HG02642 (cell line): ENCODE data around the gene KLKB1.
"Not testable (repeated sequence)": the region's sequence is repeated elsewhere in the genome, so short reads cannot be mapped to it uniquely, and the experiment has no call there.

Experiments
- ATAC-seq: cut with Tn5 transposase; IDR thresholded peaks from one replicate; pipeline ENCODE4 v1.9.1; 2021; ENCODE audit warnings: mild to moderate bottlenecking; ENCODE audit not compliant: unreplicated experiment, poor library complexity

KLKB1 gene

GRCh38 chr4:186225848-186226247, 1.5 kb upstream of the KLKB1 start:
- ATAC-seq, result no peak

DNA sequence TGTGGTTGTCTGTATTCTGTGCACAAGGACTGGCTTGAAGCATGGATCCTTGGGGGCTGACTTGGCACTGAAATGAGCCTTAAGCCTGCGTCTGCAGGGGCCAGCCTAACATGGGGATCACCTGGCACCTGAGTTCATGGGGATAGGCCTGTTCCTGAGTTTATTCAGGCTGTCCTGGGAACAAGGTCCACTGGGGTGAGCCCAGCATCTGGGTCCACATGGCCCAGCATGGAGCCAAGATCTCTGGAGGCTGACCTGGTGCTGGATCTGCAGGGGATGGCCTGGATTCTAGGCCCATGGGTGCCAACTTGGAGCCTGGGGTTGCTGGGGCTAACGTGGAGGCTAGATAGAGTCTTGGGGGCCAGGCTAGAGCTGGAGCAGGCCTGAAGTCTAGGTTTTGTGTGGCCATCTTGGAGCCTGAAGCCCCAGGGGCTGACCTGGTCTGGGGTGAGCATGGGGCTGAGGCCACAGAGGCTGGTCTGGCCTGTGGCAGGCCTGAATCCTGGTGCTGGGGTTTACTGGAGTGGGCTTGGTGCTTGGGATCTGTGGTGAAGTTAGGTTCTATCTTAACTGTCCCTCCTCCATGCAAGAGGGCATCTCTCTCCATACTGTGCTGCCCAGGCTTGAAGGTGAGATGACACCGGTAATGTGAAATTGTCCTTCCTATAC, 652 bp upstream of the KLKB1 start:
- ATAC-seq, result no peak

GRCh38 chr4:186227744-186228513, 622 bp downstream of the KLKB1 start:
- no peak for ATAC-seq

DNA sequence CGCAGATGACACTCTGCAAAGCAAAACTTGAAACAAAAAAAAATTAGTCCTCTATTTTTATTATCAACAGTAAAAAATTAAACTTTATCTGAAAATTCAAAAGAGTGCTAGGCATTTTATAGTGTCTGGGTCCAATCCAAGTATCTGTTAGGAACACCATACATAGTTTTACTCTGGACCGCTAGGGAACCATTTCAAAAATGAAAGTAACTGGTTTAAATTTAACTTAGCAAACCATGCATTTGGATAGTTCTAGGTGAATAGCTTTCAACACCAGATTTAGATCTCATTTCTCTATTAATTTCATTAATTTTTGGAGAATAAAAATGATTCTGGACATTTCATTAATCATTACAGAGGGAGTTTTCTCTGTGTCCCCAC, 1.2 kb downstream of the KLKB1 start:
- ATAC-seq, result no peak

DNA sequence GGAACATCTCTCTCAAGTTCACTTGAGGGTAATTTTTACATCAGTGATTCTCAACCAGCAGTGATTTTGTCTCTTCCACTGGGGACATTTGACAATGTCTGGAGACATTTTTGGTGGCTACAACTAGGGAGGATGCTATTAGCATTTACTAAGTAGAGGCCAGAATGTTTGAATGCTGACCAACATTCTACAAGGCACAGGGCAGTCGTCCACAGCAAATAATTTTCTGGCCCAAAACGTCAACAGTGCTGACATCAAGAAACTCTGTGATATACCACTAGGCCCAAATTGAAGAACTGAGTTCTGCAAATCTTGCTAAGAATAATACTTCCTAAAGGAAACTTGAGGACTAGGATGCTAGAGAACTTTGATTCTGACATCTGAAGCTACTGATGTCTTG, 7.1 kb downstream of the KLKB1 start:
- ATAC-seq, result no peak

DNA sequence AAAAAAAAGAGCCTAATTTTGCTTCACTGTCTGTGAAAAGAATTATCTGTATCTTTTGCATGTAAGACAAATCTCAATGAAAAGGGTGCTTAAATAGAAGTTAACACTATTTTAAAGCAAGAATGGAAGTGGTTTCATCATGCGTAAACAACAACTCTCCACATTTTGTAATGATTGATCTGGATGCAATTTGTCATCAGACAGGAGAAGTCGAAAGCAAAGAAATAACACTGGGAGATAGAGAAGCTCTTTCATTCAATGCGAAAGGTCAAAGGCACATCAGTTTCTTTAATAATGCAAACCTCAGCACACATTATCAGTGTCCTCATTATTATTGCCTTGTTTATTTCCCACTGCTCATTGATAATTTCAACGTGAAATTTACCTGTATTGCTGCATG, 8.8 kb downstream of the KLKB1 start:
- no peak for ATAC-seq

- ATAC-seq, result no peak
Observed at GRCh38 chr4:186240452-186240847, 13.1 kb downstream of the KLKB1 start.

- ATAC-seq, result no peak
Observed at GRCh38 chr4:186240848-186241491, 13.7 kb downstream of the KLKB1 start.

DNA sequence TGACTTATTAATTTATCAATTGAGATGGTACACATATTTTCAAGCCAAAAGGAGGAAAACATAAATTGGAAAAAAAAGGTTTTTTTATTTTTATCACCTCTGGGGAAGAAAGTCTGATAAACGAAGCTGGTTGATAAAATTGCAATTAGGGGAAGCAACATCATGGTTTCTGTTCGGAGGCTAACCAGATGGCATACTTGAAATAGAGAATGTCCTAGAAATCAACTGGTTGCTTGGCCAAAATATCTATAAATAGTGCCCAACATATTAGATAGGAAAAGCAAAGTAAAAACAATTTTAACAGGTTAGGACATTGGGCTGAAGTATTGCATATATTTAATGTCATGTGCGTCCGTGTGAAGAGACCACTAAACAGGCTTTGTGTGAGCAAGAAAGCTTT, 14.3 kb downstream of the KLKB1 start:
- ATAC-seq, result no peak

DNA sequence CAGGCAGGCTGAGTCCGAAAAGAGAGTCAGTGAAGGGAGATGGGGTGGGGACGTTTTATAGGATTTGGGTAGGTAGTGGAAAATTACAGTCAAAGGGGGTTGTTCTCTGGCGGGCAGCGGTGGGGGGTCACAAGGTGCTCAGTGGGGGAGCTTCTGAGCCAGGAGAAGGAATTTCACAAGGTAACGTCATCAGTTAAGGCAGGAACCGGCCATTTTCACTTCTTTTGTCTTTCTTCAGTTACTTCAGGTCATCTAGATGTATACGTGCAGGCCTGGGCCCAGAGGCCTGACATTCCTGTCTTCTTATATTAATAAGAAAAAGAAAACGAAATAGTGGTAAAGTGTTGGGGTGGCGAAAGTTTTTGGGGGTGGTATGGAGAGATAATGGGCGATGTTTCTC, 14.7 kb downstream of the KLKB1 start:
- not testable (repeated sequence) for ATAC-seq

DNA sequence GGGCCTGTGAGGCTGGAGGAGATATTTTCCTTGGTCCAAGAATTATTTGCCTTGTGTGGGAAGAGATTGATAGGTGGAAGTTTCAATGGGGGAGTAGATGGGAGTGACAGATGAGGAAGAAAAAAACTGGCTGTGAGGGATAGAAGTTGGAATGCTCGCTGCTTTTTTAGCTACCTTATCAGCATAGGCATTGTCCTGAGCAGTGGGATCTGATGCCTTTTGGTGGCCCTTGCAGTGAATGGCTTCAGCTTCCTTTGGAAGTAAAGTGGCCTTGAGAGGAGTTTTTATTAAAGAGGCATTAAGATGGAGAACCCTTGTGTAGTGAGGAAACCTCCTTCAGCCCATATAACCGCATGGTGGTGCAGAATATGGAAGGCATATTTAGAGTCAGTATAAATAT, 16.0 kb downstream of the KLKB1 start:
- ATAC-seq, result no peak

DNA sequence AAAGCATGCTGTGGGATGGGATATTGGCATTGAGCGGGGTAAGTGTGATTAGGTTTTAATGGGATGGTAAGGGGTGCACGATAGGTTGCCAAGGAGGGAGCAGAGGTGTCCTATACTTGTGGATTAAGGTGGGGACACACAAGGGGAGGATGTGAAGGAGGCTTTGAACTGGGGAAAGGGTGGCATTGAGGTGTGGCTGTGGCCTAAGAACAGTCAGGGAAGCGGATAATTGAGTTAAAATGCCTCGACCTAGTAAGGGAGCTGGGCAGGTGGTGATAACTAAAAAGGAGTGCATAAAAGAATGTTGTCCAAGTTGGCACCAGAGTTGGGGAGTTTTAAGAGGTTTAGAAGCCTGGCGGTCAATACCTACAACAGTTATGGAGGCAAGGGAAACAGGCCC, 17.5 kb downstream of the KLKB1 start:
- no peak for ATAC-seq

DNA sequence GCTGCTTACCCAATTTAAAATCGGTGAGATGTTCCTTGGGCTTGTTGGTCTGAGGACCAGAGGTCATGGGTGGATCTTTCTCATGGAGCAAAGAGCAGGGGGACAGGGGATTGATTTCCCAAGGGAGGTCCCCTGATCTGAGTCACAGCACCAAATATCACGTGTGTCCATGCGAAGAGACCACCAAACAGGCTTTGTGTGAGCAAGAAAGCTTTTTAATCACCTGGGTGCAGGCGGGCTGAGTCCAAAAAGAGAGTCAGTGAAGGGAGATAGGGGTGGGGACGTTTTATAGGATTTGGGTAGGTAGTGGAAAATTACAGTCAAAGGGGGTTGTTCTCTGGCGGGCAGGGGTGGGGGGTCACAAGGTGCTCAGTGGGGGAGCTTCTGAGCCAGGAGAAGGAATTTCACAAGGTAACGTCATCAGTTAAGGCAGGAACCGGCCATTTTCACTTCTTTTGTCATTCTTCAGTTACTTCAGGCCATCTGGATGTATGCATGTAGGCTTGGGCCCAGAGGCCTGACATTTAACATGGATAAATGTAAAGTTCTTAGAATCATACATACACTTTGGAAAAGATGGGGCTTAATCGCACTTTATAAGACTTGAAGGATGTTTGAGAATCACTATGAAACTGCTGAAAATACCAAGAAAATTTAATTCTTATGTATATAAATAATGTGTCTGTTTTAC, 19.9 kb downstream of the KLKB1 start:
- not testable (repeated sequence) for ATAC-seq

DNA sequence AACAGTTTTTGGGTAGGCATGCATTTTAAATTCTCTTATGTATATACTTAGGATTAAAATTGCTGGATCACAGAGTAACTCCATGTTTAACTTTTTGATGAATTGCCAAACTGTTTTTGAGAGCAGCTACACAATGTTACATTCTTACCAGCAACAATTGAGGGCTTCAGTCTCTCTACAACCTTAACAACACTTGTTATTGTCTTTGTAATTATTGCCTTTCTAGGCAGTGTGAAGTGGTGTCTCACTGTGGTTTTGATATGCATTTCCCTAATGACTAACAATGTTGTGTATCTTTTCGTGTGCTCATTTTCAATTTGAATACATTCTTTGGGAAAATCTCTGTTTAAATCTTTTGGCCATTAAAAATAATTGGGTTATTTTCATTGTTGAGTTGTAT, 21.3 kb downstream of the KLKB1 start:
- no peak for ATAC-seq

GRCh38 chr4:186249785-186250754, 22.8 kb downstream of the KLKB1 start:
- ATAC-seq, result no peak

DNA sequence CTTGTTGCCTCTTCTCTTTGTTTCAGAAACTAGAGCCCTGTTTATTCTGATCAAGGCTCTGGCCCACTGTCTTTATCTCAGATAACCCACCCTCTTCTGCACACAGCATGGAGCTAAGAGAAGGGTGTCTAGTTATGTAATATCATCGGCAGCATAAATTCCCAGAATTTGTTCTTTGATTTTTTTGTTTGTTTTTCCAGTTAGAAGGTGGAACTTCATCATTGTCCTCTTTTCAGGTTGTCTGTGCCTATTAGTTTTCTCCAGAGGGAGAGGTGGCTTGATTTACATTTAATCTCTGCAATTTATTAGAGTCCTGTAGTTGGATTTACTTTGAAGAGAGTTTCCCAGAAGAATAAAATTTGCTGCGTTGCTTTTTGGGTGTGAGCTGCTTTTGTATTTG, 23.5 kb downstream of the KLKB1 start:
- no peak for ATAC-seq

- no peak for ATAC-seq
Observed at GRCh38 chr4:186255122-186255521, 27.8 kb downstream of the KLKB1 start.

DNA sequence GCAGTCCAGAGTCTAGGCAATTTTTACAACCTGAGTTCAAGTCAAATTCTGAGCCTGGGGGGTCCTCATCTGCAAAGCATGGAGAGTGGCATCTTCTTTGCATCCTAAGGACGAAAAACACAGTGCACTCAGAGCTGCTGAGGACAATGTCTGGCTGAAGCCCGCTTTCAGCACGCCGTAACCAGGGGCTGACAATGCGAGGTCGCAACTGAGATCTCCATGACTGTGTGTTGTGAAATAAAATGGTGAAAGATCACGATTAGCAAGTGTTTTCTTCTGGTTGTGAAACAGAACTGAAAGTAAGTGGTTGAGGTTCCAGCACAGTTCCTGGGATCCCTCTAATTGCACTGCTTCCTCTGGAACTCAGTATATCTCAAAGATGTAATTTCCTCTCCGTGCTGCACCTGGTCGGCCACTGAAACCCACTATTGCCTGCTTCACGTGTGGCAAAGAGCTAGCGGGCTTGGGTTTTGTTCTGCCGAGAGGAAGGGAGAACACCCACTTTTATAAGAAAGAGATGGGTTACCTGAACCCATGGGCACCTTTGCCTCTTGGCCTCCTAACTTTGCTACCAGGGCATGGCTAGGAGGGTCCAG, 31.0 kb downstream of the KLKB1 start:
- ATAC-seq, result no peak

DNA sequence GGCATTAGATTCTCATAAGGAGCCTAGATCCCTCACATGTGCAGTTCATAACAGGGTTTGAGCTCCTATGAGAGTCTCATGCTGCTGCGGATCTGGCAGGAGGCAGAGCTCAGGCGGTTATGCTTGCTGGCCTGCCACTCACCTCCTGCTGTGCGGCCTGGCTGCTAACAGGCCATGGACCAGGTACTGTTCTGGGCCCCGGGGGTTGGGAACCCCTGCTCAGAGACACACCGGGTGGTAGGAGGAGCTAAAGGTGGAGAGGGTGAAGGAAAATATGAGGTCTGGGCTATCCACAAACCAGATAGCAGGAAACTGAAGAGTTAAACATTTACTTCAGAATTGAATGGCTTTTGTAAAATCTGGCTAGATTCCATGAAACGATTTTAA, 32.8 kb downstream of the KLKB1 start:
- ATAC-seq, result no peak
